ENCODE data around the gene ACTR3C. TPM values are rescaled to one million over a fixed set of nuclear protein-coding genes. Genes with fewer than 3 reads are reported as not detected.

The ACTR3C gene
- total RNA-seq, 4 donors from 2014 or later = 5.5 to 12.3 (median 9.4) TPM

- 93 to 94% methylated on average over 13 of the region's 14 CpGs for WGBS, 2 donors
- DNase-seq (ENCODE audit: low spot score in 2 of 2) = no peak
- no peak overlapping the region for H3K4me3 ChIP-seq (ENCODE audit: low read depth, poor library complexity, severe bottlenecking)
- intact Hi-C loops (cut with DNase I; ENCODE audit: low total_unique reads) = no loop called here
- no peak for TF ChIP-seq CTCF (IDR thresholded peaks at IDR 0.05)
Observed at GRCh38 chr7:150336746-150337145, 13.4 kb upstream of the ACTR3C start.

- H3K4me3 ChIP-seq (ENCODE audit: low read depth, poor library complexity, severe bottlenecking) = no peak overlapping the region
- 59% methylated on average over 6 of the region's 6 CpGs for WGBS, 2 donors
Observed at GRCh38 chr7:150335774-150336112, 12.4 kb upstream of the ACTR3C start.

GRCh38 chr7:150335108-150335773 lies 11.9 kb upstream of the ACTR3C start:
- DNase-seq (ENCODE audit: low spot score in 2 of 2) = no peak
- WGBS, 2 donors = 41 to 45% methylated on average over 7 of the region's 7 CpGs
- intact Hi-C loops (cut with DNase I; ENCODE audit: low total_unique reads) = no loop called here
- no peak overlapping the region for H3K4me3 ChIP-seq (ENCODE audit: low read depth, poor library complexity, severe bottlenecking)
- TF ChIP-seq CTCF (IDR thresholded peaks at IDR 0.05) (no peak), POLR2A (IDR thresholded peaks at IDR 0.05) (no peak)

More at GRCh38 chr7:150335774-150336112, 12.4 kb upstream of the ACTR3C start:
- TF ChIP-seq CTCF (IDR thresholded peaks at IDR 0.05) = no peak
- no peak for TF ChIP-seq POLR2A (IDR thresholded peaks at IDR 0.05)
- intact Hi-C loops (cut with DNase I; ENCODE audit: low total_unique reads) = no loop called here
- DNase-seq (ENCODE audit: low spot score in 2 of 2) = no peak

- DNase-seq (ENCODE audit: low spot score in 2 of 2) = no peak
- no peak overlapping the region for H3K4me3 ChIP-seq (ENCODE audit: low read depth, poor library complexity, severe bottlenecking)
- TF ChIP-seq CTCF (IDR thresholded peaks at IDR 0.05) (no peak), POLR2A (IDR thresholded peaks at IDR 0.05) (no peak)
- 88 to 92% methylated on average over 8 of the region's 8 CpGs for WGBS, 2 donors
- intact Hi-C loops (cut with DNase I; ENCODE audit: low total_unique reads) = no loop called here
Observed at GRCh38 chr7:150334108-150334507, 10.8 kb upstream of the ACTR3C start.

- intact Hi-C loops (cut with DNase I; ENCODE audit: low total_unique reads) = no loop called here
- no peak for DNase-seq (ENCODE audit: low spot score in 2 of 2)
- H3K4me3 ChIP-seq (ENCODE audit: low read depth, poor library complexity, severe bottlenecking) = no peak overlapping the region
- TF ChIP-seq POLR2A (IDR thresholded peaks at IDR 0.05) (no peak), CTCF (IDR thresholded peaks at IDR 0.05) (no peak)
- 96% methylated on average over 10 of the region's 10 CpGs for WGBS, 2 donors
Observed at GRCh38 chr7:150333659-150334058, 10.3 kb upstream of the ACTR3C start.
